ENCODE data around the gene HSPH1. TPM values are rescaled to one million over a fixed set of nuclear protein-coding genes. Genes with fewer than 3 reads are reported as not detected.

Gene HSPH1
- total RNA-seq, 1 experiment from 2014 or later, result 116 TPM

GRCh38 chr13:31096654-31097302 lies 64.9 kb downstream of the HSPH1 start:
- intact Hi-C loops (cut with micrococcal nuclease), result no loop called here
- Histone ChIP-seq H2AFZ (ENCODE audit: low read depth, low read length, poor library complexity, severe bottlenecking) (peak overlapping the region; percentile 54), H4K20me1 (ENCODE audit: insufficient read depth) (no peaks in the 10 kb centered on the region), H3K27me3 (ENCODE audit: insufficient read depth, low read length) (0 out of 2 replicates have a peak, but pooled peaks cover 12% of the 10 kb centered on the region), H3K4me3 (replicated peaks in 1 of 2; ENCODE audit: low read depth in 1 of 2, low read length in 2 of 2) (no peak overlapping the region), H3K9ac (ENCODE audit: low read length) (no peak overlapping the region), H3K4me2 (ENCODE audit: low read length) (peak overlapping the region; percentile 27), H3K79me2 (ENCODE audit: insufficient read depth, low read length) (no peaks in the 10 kb centered on the region), H3K27ac (ENCODE audit: low read depth, low read length) (no peak overlapping the region), H3K9me3 (ENCODE audit: control insufficient read depth in 1 of 2, insufficient read depth in 1 of 2, low read depth in 1 of 2, low read length in 2 of 2) (no peaks in the 10 kb centered on the region), H3K9me2 (ENCODE audit: insufficient read depth) (no peaks in the 10 kb centered on the region), H3K36me3 (ENCODE audit: control insufficient read depth in 1 of 2, insufficient read depth in 2 of 2, low read length in 2 of 2) (no peaks in the 10 kb centered on the region), H3K4me1 (ENCODE audit: control insufficient read depth in 1 of 2, insufficient read depth in 2 of 2, low read length in 2 of 2) (peaks cover 0 to 7% of the 10 kb centered on the region in 2 experiments; a peak in 2 of 4 replicates)
- TF ChIP-seq ELF1 (IDR thresholded peaks at IDR 0.05; ENCODE audit: borderline replicate concordance, low read depth), result no peak
- TF ChIP-seq JUND (IDR thresholded peaks at IDR 0.05), result no peak
- no peak for TF ChIP-seq POLR2AphosphoS5 (IDR thresholded peaks at IDR 0.05; ENCODE audit: low read depth, low read length)
- TF ChIP-seq ZBTB33 (IDR thresholded peaks at IDR 0.05; ENCODE audit: extremely low read depth, insufficient replicate concordance, low read length), result no peak
- no peak for TF ChIP-seq FOSL1 (IDR thresholded peaks at IDR 0.05; ENCODE audit: low read depth)
- TF ChIP-seq CBX3 (IDR thresholded peaks at IDR 0.05; ENCODE audit: low read depth), result no peak
- DNase-seq (ENCODE audit: low read depth, low spot score) (no peak), ATAC-seq (peak; percentile 57)
- BruUV-seq (replicated peaks), result no TSS peak
- ChIA-PET RAD21 (ENCODE audit: low non-redundant PET in 1 of 2, low total read pairs in 2 of 2, uncharacterized antibody in 2 of 2, unreplicated experiment in 2 of 2) (interaction anchor here in 1 of 2 experiments (0.7 kb wide), 1 partner anchor 133 kb away, joined by 3 read pairs; no protein-coding TSS in a partner anchor), CTCF (no interaction called here), POLR2A (no interaction called here)
